ENCODE data around the gene NLGN4Y.

NLGN4Y gene

DNA sequence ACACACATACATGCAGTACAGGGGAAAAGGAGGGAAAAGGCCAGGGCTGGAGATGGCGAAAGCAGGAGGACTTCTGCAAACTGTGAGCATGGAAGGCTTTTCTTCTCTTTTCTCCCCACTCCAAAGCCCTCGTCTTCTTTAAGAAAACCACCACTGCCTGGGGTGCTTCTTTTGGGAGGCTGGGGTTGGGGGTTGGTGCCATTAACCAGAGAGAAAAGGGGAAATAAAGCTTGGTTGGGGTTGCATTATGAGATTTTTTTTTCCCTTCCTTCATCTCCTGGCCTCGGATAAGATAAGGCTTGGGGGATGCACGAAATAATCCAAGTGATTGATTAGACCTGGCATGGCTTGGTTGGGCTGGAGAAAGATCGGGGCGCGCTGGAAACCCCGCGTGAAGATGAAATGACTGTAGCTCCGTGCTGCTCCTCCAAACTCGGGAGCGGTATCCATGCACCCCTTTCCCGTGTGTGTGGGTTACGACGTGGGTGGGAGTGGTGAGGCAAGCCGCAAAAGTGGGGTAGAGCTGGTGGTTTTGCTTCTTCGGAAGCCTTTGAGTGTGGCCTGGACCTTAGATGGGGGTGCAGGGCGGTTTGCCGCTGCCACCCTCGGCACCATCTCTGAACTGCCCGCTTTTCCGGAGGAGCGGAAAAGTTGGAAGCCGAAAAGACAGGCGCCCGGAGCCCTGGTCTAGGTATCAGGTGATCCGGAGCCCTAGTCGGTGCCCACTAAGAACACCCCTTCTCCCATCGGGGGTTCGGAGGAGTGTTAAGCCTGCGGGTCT is 648 bp upstream of the NLGN4Y start:
- no peak overlapping the region for H3K4me3 ChIP-seq (ENCODE audit: low read depth, low read length)
- TF ChIP-seq, protein P1, sequence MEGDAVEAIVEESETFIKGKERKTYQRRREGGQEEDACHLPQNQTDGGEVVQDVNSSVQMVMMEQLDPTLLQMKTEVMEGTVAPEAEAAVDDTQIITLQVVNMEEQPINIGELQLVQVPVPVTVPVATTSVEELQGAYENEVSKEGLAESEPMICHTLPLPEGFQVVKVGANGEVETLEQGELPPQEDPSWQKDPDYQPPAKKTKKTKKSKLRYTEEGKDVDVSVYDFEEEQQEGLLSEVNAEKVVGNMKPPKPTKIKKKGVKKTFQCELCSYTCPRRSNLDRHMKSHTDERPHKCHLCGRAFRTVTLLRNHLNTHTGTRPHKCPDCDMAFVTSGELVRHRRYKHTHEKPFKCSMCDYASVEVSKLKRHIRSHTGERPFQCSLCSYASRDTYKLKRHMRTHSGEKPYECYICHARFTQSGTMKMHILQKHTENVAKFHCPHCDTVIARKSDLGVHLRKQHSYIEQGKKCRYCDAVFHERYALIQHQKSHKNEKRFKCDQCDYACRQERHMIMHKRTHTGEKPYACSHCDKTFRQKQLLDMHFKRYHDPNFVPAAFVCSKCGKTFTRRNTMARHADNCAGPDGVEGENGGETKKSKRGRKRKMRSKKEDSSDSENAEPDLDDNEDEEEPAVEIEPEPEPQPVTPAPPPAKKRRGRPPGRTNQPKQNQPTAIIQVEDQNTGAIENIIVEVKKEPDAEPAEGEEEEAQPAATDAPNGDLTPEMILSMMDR (IDR thresholded peaks at IDR 0.05; ENCODE audit: low read depth, low read length), result no peak

DNA sequence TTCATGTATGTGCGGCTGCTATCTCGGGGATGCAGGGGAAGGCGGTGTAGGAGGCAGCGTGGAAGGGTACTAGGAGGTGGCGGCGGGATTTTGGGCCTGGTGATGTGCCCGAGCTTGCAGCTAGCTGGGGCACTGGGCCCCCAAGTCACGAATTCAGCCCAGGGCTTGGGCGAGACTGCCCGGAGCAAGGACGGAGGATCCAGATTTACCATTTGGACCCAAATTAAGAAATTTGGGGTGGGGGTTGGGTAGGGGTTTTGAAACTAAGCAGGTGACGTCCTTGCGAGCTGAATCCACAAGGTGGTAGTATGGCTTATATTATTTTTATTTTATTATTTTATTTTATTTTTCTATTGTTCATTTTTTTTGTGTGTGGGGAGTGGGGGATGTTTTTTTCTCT is 986 bp downstream of the NLGN4Y start:
- TF ChIP-seq, protein P1 (IDR thresholded peaks at IDR 0.05; ENCODE audit: low read depth, low read length), result no peak
- no peak overlapping the region for H3K4me3 ChIP-seq (ENCODE audit: low read depth, low read length)

DNA sequence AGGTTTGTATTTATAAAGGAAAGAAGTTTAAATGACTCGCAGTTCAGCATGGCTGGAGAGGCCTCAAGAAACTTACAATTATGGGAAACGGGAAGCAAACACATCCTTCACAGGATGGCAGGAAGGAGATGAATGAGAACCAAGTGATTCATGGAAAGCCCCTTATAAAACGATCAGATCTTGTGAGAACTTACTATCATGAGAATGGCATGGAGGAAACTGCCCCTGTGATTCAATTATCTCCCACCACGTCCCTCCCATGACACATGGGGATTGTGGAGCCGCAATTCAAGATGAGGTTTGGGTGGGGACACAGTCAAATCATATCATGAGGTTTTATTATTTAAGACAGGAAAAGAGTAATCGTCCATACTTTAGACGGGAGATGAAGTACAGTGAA is 4.0 kb downstream of the NLGN4Y start:
- H3K4me3 ChIP-seq (ENCODE audit: low read depth, low read length), result no peak overlapping the region

DNA sequence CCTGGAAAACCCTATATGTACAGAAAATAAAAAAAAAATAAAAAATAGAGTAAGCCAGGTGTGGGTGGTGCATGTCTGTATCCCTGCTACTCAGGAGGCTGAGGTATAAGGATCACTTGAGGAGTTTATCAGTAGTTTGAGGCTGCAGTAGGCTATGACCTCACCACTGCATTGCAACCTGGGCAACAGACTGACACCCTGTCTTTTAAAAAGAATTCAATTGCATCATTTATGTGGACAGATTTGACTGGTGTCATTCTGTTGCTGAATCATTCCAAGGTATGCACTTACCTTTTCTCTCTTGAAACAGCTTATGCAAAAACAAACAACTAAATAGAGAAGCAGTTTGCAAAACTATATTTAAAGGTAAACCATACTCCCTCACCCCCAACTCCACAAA is 12.4 kb downstream of the NLGN4Y start:
- no peak overlapping the region for H3K4me3 ChIP-seq (ENCODE audit: low read depth, low read length)
- TF ChIP-seq, protein P1 (IDR thresholded peaks at IDR 0.05; ENCODE audit: low read depth, low read length), result no peak

More for the DNA sequence above, 4.0 kb downstream of the NLGN4Y start:
- TF ChIP-seq, protein P1 (IDR thresholded peaks at IDR 0.05; ENCODE audit: low read depth, low read length), result no peak

DNA sequence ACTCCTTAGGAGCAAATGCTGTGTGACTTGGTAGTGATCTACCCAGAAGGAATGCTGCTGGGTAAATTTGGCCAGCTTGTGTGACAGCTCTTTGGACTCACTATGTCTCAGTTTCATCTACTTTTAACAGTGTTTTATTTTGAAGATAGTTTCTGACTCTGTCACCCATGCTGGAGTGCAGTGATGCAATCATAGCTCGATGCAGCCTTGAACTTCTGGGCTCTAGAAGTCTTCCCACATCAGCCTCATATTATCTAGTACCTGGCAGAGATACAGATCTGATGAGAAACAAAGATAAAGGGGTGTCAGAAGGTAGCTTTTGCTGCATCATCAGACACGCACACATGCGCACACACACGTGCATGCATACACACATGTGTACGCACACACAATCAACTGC is 19.2 kb downstream of the NLGN4Y start:
- no peak overlapping the region for H3K4me3 ChIP-seq (ENCODE audit: low read depth, low read length)
- TF ChIP-seq, protein P1 (IDR thresholded peaks at IDR 0.05; ENCODE audit: low read depth, low read length), result no peak

DNA sequence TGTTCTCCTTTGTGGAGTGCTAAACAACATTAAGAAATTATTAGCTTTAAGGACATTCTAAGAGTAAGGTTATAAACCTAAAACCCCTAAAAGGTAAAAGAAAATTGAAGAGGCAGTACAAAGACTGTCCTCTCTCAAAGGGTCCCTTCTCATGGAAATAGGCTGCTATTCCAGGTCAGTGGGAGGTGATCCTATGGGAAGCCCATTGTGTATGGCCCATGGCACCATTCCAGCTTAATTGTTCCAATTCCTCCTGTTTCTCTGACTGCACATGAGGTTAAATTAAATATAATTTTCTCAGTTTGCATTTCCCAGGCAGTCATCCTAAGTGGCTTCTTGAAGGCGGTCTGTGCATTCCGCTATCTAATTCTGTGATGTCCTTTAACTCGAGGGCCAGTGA is 57.0 kb downstream of the NLGN4Y start:
- TF ChIP-seq, protein P1 (IDR thresholded peaks at IDR 0.05; ENCODE audit: low read depth, low read length), result no peak
- no peak overlapping the region for H3K4me3 ChIP-seq (ENCODE audit: low read depth, low read length)

DNA sequence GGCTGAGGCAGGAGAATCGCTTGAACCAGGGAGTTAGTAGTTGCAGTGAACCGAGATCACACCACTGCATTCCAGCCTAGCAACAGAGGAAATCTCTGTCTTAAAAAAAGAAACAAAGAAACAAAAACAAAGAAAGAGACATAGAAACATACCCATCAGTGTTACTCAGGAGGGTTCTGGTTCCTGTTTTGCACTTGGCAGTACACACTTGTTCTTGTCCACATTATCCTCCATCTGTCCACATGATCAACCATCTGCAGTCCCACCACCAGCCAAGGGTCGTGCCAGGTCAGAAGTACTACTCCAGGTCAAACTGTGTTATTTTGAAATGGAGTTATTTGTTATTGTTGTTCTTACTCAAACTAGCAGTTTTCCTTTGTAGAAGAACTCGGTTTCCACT is 62.4 kb downstream of the NLGN4Y start:
- TF ChIP-seq, protein P1 (IDR thresholded peaks at IDR 0.05; ENCODE audit: low read depth, low read length), result no peak

More for the DNA sequence above, 62.4 kb downstream of the NLGN4Y start:
- no peak overlapping the region for H3K4me3 ChIP-seq (ENCODE audit: low read depth, low read length)

Data from WI38 (cell line).